OCI-LY1 (cell line): ENCODE data around the gene ARID3A.

Experiments
- H2AFZ ChIP-seq: fragments of 200-600 bp; sonication (generic), shearing (Covaris generic); 2 replicates; pipeline ENCODE4 v1.6.0; 2014; ENCODE audit warnings: antibody characterized with exemption, mild to moderate bottlenecking, low read length
- H3F3A ChIP-seq: fragments of 200-600 bp; sonication (generic), shearing (Covaris generic); 2 replicates; pipeline ENCODE4 v1.6.0; 2014; ENCODE audit warnings: mild to moderate bottlenecking, antibody characterized with exemption, low read length, moderate library complexity; ENCODE audit not compliant: insufficient read depth
- H3K27ac ChIP-seq: fragments of 200-600 bp; sonication (generic); 2 replicates; pipeline ENCODE4 v1.5.1; 2014; ENCODE audit warnings: low read length, mixed run types, mild to moderate bottlenecking, low read depth; ENCODE audit not compliant: poor library complexity, severe bottlenecking
- H3K27me3 ChIP-seq: fragments of 200-600 bp; sonication (generic); 2 replicates; pipeline ENCODE4 v1.6.0; 2014; ENCODE audit warnings: antibody characterized with exemption, mild to moderate bottlenecking, low read length, moderate library complexity; ENCODE audit not compliant: insufficient read depth
- H3K36me3 ChIP-seq: fragments of 200-600 bp; sonication (generic); 2 replicates; pipeline ENCODE4 v1.6.1; 2014; ENCODE audit warnings: mild to moderate bottlenecking, antibody characterized with exemption, low read length, moderate library complexity, mixed read lengths; ENCODE audit not compliant: insufficient read depth
- H3K4me1 ChIP-seq: fragments of 200-600 bp; sonication (generic); 2 replicates; pipeline ENCODE4 v1.5.1; 2014; ENCODE audit warnings: mild to moderate bottlenecking, low read length, moderate library complexity; ENCODE audit not compliant: insufficient read depth, severe bottlenecking
- H3K4me2 ChIP-seq: fragments of 200-600 bp; sonication (generic), shearing (Covaris generic); 2 replicates; pipeline ENCODE4 v1.6.1; 2014; ENCODE audit warnings: low read length
- H3K4me3 ChIP-seq: fragments of 200-600 bp; sonication (generic); 2 replicates; pipeline ENCODE4 v1.5.1; 2014; ENCODE audit warnings: low read length, low read depth, mild to moderate bottlenecking, mixed read lengths; ENCODE audit not compliant: poor library complexity, severe bottlenecking
- H3K79me2 ChIP-seq: fragments of 200-600 bp; shearing (Covaris generic); 2 replicates; pipeline ENCODE4 v1.6.1; 2016; ENCODE audit warnings: mixed run types, low read length, mixed read lengths; ENCODE audit not compliant: insufficient read depth
- H3K9ac ChIP-seq: fragments of 200-600 bp; sonication (generic), shearing (Covaris generic); 2 replicates; pipeline ENCODE4 v1.6.1; 2014; ENCODE audit warnings: mild to moderate bottlenecking, low read length, mixed read lengths
- H3K9me2 ChIP-seq: fragments of 200-600 bp; sonication (generic), shearing (Covaris generic); 2 replicates; pipeline ENCODE4 v1.6.1; 2014; ENCODE audit warnings: low read depth, mild to moderate bottlenecking, low read length, mixed read lengths
- H3K9me3 ChIP-seq: fragments of 200-600 bp; shearing (Covaris generic); 2 replicates; pipeline ENCODE4 v1.6.1; 2014; ENCODE audit warnings: low read length, mixed read lengths
- H4K20me1 ChIP-seq: fragments of 200-600 bp; sonication (generic), shearing (Covaris generic); 2 replicates; pipeline ENCODE4 v1.6.0; 2016; ENCODE audit warnings: mild to moderate bottlenecking, low read length; ENCODE audit not compliant: insufficient read depth
- EZH2 ChIP-seq: fragments of 200-600 bp; sonication (generic), shearing (Covaris generic); IDR thresholded peaks from 2 replicates; pipeline ENCODE4 v1.8.0; 2017; ENCODE audit warnings: borderline replicate concordance, mixed run types, mild to moderate bottlenecking, antibody characterized with exemption, low read length, moderate library complexity, mixed read lengths
- TF ChIP-seq, protein P1 (sequence below): fragments of 200-600 bp; sonication (generic), shearing (Covaris generic); IDR thresholded peaks from 2 replicates; pipeline ENCODE4 v1.5.1; 2017; ENCODE audit warnings: mild to moderate bottlenecking, antibody characterized with exemption, low read length, moderate library complexity, mixed read lengths

The ARID3A gene

DNA sequence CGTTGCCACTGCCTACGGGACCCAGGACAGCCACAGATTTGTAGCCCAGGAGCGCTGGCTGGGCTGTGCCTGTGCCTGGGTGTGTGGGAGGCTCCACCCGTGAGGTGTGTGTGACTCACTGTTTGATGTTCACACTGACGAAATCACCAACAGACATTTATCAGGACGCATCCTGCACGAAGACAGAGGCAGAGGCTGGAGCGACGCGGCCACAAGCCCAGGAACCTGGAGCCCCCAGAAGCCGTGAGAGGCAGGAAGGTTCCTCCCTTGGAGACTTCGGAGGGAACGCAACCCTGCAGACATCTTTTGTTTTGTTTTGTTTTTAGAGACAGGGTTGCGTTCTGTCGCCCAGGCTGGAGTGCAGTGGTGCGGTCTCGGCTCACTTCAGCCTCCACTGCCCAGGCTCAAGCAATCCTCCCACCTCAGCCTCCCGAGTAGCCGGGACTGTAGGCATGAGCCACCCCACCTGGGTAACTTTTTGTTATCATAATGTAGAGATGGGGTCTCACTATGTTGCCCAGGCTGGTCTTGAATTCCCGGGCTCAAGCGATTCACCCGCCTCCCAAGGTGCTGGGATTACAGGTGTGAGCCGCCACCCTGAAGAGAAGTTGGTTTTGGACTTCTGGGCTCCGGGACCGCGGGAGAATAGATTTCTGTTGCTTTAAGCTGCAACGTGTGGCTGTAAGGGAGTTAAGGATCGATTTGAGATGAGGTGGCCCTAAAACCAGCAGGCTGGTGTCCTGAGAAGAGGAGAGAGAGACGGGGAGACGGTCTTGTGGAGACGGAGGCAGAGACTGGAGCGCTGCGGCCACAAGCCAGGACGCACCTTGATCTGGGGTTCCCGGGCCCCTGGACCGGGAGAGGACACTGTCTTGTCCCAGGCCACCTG lies 33.4 kb downstream of the ARID3A start:
- no peaks in the 10 kb centered on the region for H4K20me1 ChIP-seq
- H3K36me3 ChIP-seq: no peaks in the 10 kb centered on the region
- H3K79me2 ChIP-seq: no peaks in the 10 kb centered on the region
- H3K9me3 ChIP-seq: no peaks in the 10 kb centered on the region
- no peak overlapping the region for H3K9ac ChIP-seq
- TF ChIP-seq EZH2: no peak
- TF ChIP-seq, protein P1, sequence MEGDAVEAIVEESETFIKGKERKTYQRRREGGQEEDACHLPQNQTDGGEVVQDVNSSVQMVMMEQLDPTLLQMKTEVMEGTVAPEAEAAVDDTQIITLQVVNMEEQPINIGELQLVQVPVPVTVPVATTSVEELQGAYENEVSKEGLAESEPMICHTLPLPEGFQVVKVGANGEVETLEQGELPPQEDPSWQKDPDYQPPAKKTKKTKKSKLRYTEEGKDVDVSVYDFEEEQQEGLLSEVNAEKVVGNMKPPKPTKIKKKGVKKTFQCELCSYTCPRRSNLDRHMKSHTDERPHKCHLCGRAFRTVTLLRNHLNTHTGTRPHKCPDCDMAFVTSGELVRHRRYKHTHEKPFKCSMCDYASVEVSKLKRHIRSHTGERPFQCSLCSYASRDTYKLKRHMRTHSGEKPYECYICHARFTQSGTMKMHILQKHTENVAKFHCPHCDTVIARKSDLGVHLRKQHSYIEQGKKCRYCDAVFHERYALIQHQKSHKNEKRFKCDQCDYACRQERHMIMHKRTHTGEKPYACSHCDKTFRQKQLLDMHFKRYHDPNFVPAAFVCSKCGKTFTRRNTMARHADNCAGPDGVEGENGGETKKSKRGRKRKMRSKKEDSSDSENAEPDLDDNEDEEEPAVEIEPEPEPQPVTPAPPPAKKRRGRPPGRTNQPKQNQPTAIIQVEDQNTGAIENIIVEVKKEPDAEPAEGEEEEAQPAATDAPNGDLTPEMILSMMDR: no peak
- no peaks in the 10 kb centered on the region for H3K9me2 ChIP-seq
- no peak overlapping the region for H3K27ac ChIP-seq
- no peaks in the 10 kb centered on the region for H3F3A ChIP-seq
- no peak overlapping the region for H2AFZ ChIP-seq
- H3K27me3 ChIP-seq: peaks cover 14% of the 10 kb centered on the region; the same call in 1 of the 2 replicates
- no peaks in the 10 kb centered on the region for H3K4me1 ChIP-seq
- H3K4me3 ChIP-seq: no peak overlapping the region
- H3K4me2 ChIP-seq: no peak overlapping the region

DNA sequence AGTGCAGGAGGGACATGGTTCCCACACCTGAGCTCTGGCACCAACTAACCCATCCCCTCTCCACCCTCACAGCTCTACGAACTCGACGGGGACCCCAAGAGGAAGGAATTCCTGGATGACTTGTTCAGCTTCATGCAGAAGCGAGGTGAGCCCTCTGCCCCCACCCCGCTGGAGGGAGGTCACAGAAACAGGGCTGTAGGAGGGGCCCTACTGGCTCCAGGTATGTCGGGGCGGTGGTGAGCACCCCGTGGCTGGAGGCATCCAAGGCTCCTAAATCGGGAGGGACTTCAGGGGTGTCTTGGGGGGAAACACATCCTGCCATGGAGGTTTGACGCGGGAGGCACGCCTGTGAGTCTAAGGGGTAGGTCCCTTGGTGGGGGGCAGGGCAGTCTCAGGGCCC lies 34.2 kb downstream of the ARID3A start:
- H3F3A ChIP-seq: no peaks in the 10 kb centered on the region
- H3K79me2 ChIP-seq: no peaks in the 10 kb centered on the region
- no peaks in the 10 kb centered on the region for H3K4me1 ChIP-seq
- H3K9ac ChIP-seq: no peak overlapping the region
- peaks cover 15% of the 10 kb centered on the region; the same call in 1 of the 2 replicates for H3K27me3 ChIP-seq
- H3K36me3 ChIP-seq: no peaks in the 10 kb centered on the region
- H4K20me1 ChIP-seq: no peaks in the 10 kb centered on the region
- H2AFZ ChIP-seq: no peak overlapping the region
- no peaks in the 10 kb centered on the region for H3K9me2 ChIP-seq
- H3K4me3 ChIP-seq: no peak overlapping the region
- H3K4me2 ChIP-seq: no peak overlapping the region
- no peak overlapping the region for H3K27ac ChIP-seq
- no peaks in the 10 kb centered on the region for H3K9me3 ChIP-seq
- no peak for TF ChIP-seq EZH2

DNA sequence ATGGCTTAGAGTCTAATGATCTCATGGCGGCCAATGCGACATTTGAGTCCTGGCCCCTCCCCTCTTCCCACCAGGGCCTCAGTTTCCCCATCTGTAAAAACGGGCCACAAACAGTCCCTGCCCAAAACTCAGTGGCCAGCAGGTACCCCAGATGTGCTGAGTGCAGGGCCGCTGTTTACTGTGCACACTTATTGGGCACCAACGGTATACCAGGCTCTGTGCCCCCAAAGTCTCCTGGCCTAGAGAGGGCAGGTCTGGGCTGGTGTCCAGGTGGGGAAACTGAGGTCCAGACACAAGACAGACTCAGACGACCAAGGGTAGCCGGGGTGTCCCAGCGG lies 34.7 kb downstream of the ARID3A start:
- Histone ChIP-seq H2AFZ (no peak overlapping the region), H3K79me2 (no peaks in the 10 kb centered on the region), H3K9me2 (no peaks in the 10 kb centered on the region), H3K27me3 (peaks cover 15% of the 10 kb centered on the region; the same call in 1 of the 2 replicates), H4K20me1 (no peaks in the 10 kb centered on the region), H3K4me3 (no peak overlapping the region), H3K9ac (no peak overlapping the region), H3K27ac (no peak overlapping the region), H3K9me3 (no peaks in the 10 kb centered on the region), H3F3A (no peaks in the 10 kb centered on the region), H3K36me3 (no peaks in the 10 kb centered on the region), H3K4me1 (no peaks in the 10 kb centered on the region), H3K4me2 (no peak overlapping the region)
- TF ChIP-seq, protein P1: no peak
- no peak for TF ChIP-seq EZH2
